Loucy (cell line): ENCODE results near the gene NDRG3.

Experiments
- H2AFZ ChIP-seq: fragments of 200-600 bp; sonication (generic); 2 replicates; pipeline ENCODE4 v1.6.0; 2016; ENCODE audit warnings: antibody characterized with exemption, mild to moderate bottlenecking, low read length, moderate library complexity
- H3F3A ChIP-seq: fragments of 200-600 bp; 2 replicates; pipeline ENCODE4 v1.6.0; 2016; ENCODE audit warnings: antibody characterized with exemption, low read depth, mild to moderate bottlenecking
- H3K27me3 ChIP-seq: fragments of 200-600 bp; sonication (generic); 2 replicates; pipeline ENCODE4 v1.6.1; 2014; ENCODE audit warnings: low read length, mild to moderate bottlenecking; ENCODE audit not compliant: insufficient read depth, poor library complexity, severe bottlenecking
- H3K36me3 ChIP-seq: fragments of 200-600 bp; sonication (generic); 2 replicates; pipeline ENCODE4 v1.6.1; 2016; ENCODE audit warnings: low read length; ENCODE audit not compliant: insufficient read depth
- H3K4me1 ChIP-seq: fragments of 200-600 bp; sonication (generic); 2 replicates; pipeline ENCODE4 v1.5.1; 2014; ENCODE audit warnings: low read length, mild to moderate bottlenecking; ENCODE audit not compliant: insufficient read depth, poor library complexity, severe bottlenecking
- H3K4me2 ChIP-seq: fragments of 200-600 bp; sonication (generic); 2 replicates; pipeline ENCODE4 v1.6.0; 2014; ENCODE audit warnings: antibody characterized with exemption, low read length, low read depth, mild to moderate bottlenecking; ENCODE audit not compliant: poor library complexity, severe bottlenecking
- H3K4me3 ChIP-seq: fragments of 200-600 bp; sonication (generic); 2 replicates; pipeline ENCODE4 v1.5.1; 2014; ENCODE audit warnings: low read length, mild to moderate bottlenecking, mixed read lengths; ENCODE audit not compliant: poor library complexity, severe bottlenecking
- H3K79me2 ChIP-seq: fragments of 200-600 bp; sonication (generic); 2 replicates; pipeline ENCODE4 v1.6.1; 2014; ENCODE audit warnings: low read length; ENCODE audit not compliant: insufficient read depth
- H3K9ac ChIP-seq: fragments of 200-600 bp; sonication (generic); 2 replicates; pipeline ENCODE4 v1.6.0; 2014; ENCODE audit warnings: mild to moderate bottlenecking, low read depth, low read length, moderate library complexity; ENCODE audit not compliant: poor library complexity, severe bottlenecking
- H3K9me2 ChIP-seq: fragments of 200-600 bp; sonication (generic); replicated peaks from 2 replicates; pipeline ENCODE4 v1.6.1; 2016; ENCODE audit warnings: low read depth, low read length, mixed read lengths
- H3K9me3 ChIP-seq: fragments of 200-600 bp; sonication (generic); 2 replicates; pipeline ENCODE4 v1.6.1; 2014; ENCODE audit warnings: mild to moderate bottlenecking, antibody characterized with exemption, low read length, low read depth; ENCODE audit not compliant: insufficient read depth
- H4K20me1 ChIP-seq: fragments of 200-600 bp; sonication (generic); 2 replicates; pipeline ENCODE4 v1.6.0; 2014; ENCODE audit warnings: antibody characterized with exemption, low read length, mild to moderate bottlenecking; ENCODE audit not compliant: insufficient read depth, poor library complexity, severe bottlenecking
- CTCF ChIP-seq: fragments of 200-600 bp; sonication (generic); conservative IDR thresholded peaks from 2 replicates; pipeline ENCODE4 v1.5.1; 2014; ENCODE audit warnings: mild to moderate bottlenecking, antibody characterized with exemption, low read length
- EZH2phosphoT487 ChIP-seq: fragments of 200-600 bp; IDR thresholded peaks from 2 replicates; pipeline ENCODE4 v1.6.1; 2018; ENCODE audit warnings: antibody characterized with exemption, mild to moderate bottlenecking, moderate library complexity, borderline replicate concordance

NDRG3 gene

GRCh38 chr20:36624068-36624943, 121.6 kb downstream of the NDRG3 start:
- Histone ChIP-seq H2AFZ (no peak overlapping the region), H3K36me3 (peaks cover 54% of the 10 kb centered on the region; the same call in 1 of the 2 replicates), H3K4me2 (no peak overlapping the region), H3K9ac (no peak overlapping the region), H4K20me1 (no peaks in the 10 kb centered on the region), H3K79me2 (peaks cover 8% of the 10 kb centered on the region; the same call in 1 of the 2 replicates), H3K4me3 (no peak overlapping the region), H3K4me1 (peaks cover 8% of the 10 kb centered on the region), H3F3A (no peaks in the 10 kb centered on the region), H3K9me3 (no peaks in the 10 kb centered on the region), H3K27me3 (no peaks in the 10 kb centered on the region), H3K9me2 (no peaks in the 10 kb centered on the region)
- no peak for TF ChIP-seq CTCF
- TF ChIP-seq EZH2phosphoT487: no peak

DNA sequence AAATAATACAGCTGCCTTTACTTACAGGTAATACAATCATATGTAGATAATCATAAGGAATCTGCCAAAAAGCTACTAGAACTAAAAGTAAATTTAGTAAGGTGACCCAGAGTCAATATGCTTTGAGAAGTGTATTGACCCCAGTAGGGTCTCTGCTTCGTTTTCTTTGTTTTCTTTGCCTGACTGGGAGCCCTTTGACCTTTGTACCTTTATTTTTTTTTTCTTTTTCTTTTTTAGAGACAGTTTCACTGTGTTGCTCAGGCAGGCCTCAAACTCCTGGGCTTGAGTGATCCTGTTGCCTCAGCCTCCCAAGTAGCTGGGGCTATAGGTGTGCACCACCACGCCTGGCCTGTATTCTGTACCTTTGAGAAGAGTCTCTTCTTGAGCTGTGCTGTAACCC, 122.4 kb downstream of the NDRG3 start:
- Histone ChIP-seq H3K79me2 (no peaks in the 10 kb centered on the region; the same call in 1 of the 2 replicates), H3K4me3 (no peak overlapping the region), H3K9me3 (no peaks in the 10 kb centered on the region), H3K4me2 (no peak overlapping the region), H3K9ac (no peak overlapping the region), H3F3A (no peaks in the 10 kb centered on the region), H2AFZ (no peak overlapping the region), H3K27me3 (no peaks in the 10 kb centered on the region), H3K36me3 (peaks cover 54% of the 10 kb centered on the region; the same call in 1 of the 2 replicates), H4K20me1 (no peaks in the 10 kb centered on the region), H3K4me1 (no peaks in the 10 kb centered on the region), H3K9me2 (no peaks in the 10 kb centered on the region)
- TF ChIP-seq EZH2phosphoT487: no peak
- TF ChIP-seq CTCF: no peak

DNA sequence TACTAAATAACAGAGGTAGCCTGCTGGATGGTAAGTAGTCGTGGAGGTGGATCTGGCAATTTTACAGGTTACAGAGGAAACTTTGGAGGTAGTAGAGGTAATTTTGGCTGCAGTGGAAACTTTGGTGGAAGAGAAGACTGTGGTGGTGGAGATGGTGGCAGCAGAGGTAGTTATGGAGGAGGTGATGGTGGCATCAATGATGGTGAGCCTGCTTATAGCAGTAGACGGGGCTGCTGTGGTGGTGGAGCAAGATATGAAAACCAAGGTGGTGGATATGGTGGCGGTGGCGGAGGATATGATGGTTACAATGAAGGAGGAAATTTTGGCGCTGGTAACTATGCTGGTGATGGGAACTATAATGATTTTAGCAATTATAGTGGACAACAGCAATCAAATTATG, 125.0 kb downstream of the NDRG3 start:
- Histone ChIP-seq H3K4me2 (no peak overlapping the region), H3K27me3 (no peaks in the 10 kb centered on the region), H2AFZ (no peak overlapping the region)

More for the DNA sequence above, 125.0 kb downstream of the NDRG3 start:
- Histone ChIP-seq H3K9me2 (no peaks in the 10 kb centered on the region), H3F3A (no peaks in the 10 kb centered on the region), H3K36me3 (peaks cover 34% of the 10 kb centered on the region; the same call in 1 of the 2 replicates), H3K9ac (no peak overlapping the region), H3K79me2 (no peaks in the 10 kb centered on the region), H3K4me1 (no peaks in the 10 kb centered on the region), H3K4me3 (no peak overlapping the region), H4K20me1 (no peaks in the 10 kb centered on the region), H3K9me3 (no peaks in the 10 kb centered on the region)
- TF ChIP-seq EZH2phosphoT487 (no peak), CTCF (no peak)
